PC-3 (cell line): Measurements from ENCODE around the gene KBTBD3. TPM values are rescaled to one million over a fixed set of nuclear protein-coding genes. Genes with fewer than 3 reads are reported as not detected.

Experiments
- ATAC-seq: fragments of 200-7000 bp; cut with Tn5 transposase; 2 replicates; pipeline ENCODE4 v1.9.1; 2020; ENCODE audit warnings: mild to moderate bottlenecking, moderate library complexity
- BruUV-seq: library from RNA; stranded (reverse); fragments of 400-500 nt; replicated peaks from 2 replicates; lab custom pipeline; 2021; lab: Mats Ljungman, UMichigan
- CTCF ChIA-PET: fragments of 300-600 bp; sonication (Branson Sonifier 250); formaldehyde crosslinking; loops from one replicate; lab custom pipeline; 2022; ENCODE audit warnings: antibody characterized with exemption; lab: Charles Lee
- POLR2A ChIA-PET: fragments of 300-600 bp; sonication (Branson Sonifier 250); formaldehyde crosslinking; loops from one replicate; lab custom pipeline; 2022; ENCODE audit warnings: antibody characterized with exemption; ENCODE audit not compliant: unreplicated experiment; lab: Charles Lee
- DNase-seq: peaks from one replicate; pipeline ENCODE4 v3.0.0-alpha.2; 2015
- H2AFZ ChIP-seq: fragments of 300-600 bp; sonication (generic); 2 replicates; pipeline ENCODE4 v1.6.0; 2016; ENCODE audit warnings: antibody characterized with exemption, low read length
- H3F3A ChIP-seq: fragments of 300-600 bp; sonication (generic); one replicate; pipeline ENCODE4 v1.6.0; 2017; ENCODE audit warnings: antibody characterized with exemption, low read length, control low read depth, mild to moderate bottlenecking; ENCODE audit not compliant: unreplicated experiment
- H3K27ac ChIP-seq: fragments of 300-600 bp; sonication (generic); 2 replicates; pipeline ENCODE4 v1.5.1; 2016; ENCODE audit warnings: mild to moderate bottlenecking, low read length
- H3K27me3 ChIP-seq: fragments of 300-600 bp; sonication (generic); 2 replicates; pipeline ENCODE4 v1.6.1; 2016; ENCODE audit warnings: low read length, mixed read lengths
- H3K36me3 ChIP-seq: fragments of 300-600 bp; sonication (generic); 2 replicates; pipeline ENCODE4 v1.6.1; 2016; ENCODE audit warnings: low read depth, mixed run types, low read length, mixed read lengths
- H3K4me1 ChIP-seq: fragments of 300-600 bp; sonication (generic); 2 replicates; pipeline ENCODE4 v1.5.1; 2016; ENCODE audit warnings: low read length; ENCODE audit not compliant: insufficient read depth
- H3K4me2 ChIP-seq: fragments of 300-600 bp; sonication (generic); 2 replicates; pipeline ENCODE4 v1.6.0; 2016; ENCODE audit warnings: low read length
- H3K4me3 ChIP-seq: fragments of 300-600 bp; sonication (generic); 2 replicates; pipeline ENCODE4 v1.5.1; 2016; ENCODE audit warnings: mild to moderate bottlenecking, low read length, mixed read lengths
- H3K79me2 ChIP-seq: fragments of 300-600 bp; sonication (generic); 2 replicates; pipeline ENCODE4 v1.6.1; 2017; ENCODE audit warnings: low read length, mixed read lengths
- H3K9ac ChIP-seq: fragments of 300-600 bp; sonication (generic); 2 replicates; pipeline ENCODE4 v1.6.0; 2016; ENCODE audit warnings: mild to moderate bottlenecking, low read length
- H3K9me2 ChIP-seq: fragments of 300-600 bp; sonication (generic); replicated peaks from 2 replicates; pipeline ENCODE4 v1.6.1; 2016; ENCODE audit warnings: mixed run types, low read length, mixed read lengths
- H3K9me3 ChIP-seq: fragments of 300-600 bp; sonication (generic); 2 replicates; pipeline ENCODE4 v1.6.1; 2016; ENCODE audit warnings: low read length, mixed read lengths
- H4K20me1 ChIP-seq: fragments of 300-600 bp; sonication (generic); 2 replicates; pipeline ENCODE4 v1.6.1; 2016; ENCODE audit warnings: low read length, mixed read lengths
- CTCF ChIP-seq: fragments of 300-600 bp; sonication (generic); conservative IDR thresholded peaks from 2 replicates; pipeline ENCODE4 v1.5.1; 2017; ENCODE audit warnings: antibody characterized with exemption, low read depth, mild to moderate bottlenecking, low read length
- EZH2 ChIP-seq: fragments of 300-600 bp; sonication (generic); IDR thresholded peaks from one replicate; pipeline ENCODE4 v1.6.1; 2017; ENCODE audit warnings: antibody characterized with exemption, mild to moderate bottlenecking, low read length; ENCODE audit not compliant: unreplicated experiment
- EZH2phosphoT487 ChIP-seq: fragments of 300-600 bp; sonication (generic); IDR thresholded peaks from 2 replicates; pipeline ENCODE4 v1.6.1; 2018; ENCODE audit warnings: mild to moderate bottlenecking, antibody characterized with exemption, low read length, borderline replicate concordance
- intact Hi-C: fragments of 100-400 bp; cut with micrococcal nuclease; formaldehyde crosslinking; loops from 2 replicates; pipeline ENCODE4 v1.9.0; 2023
- total RNA-seq: library from RNA; depleted of rRNA; stranded (reverse); fragments of >200 nt; gene quantifications from 2 replicates; pipeline ENCODE4 v1.2.3, GENCODE V29; 2014

Gene KBTBD3
- total RNA-seq, 1 experiment from 2014 or later, result 2.0 TPM

- peak within 1 kb of the TSS; percentile 90 for H3K4me2 ChIP-seq
- no peak for TF ChIP-seq EZH2
- TF ChIP-seq CTCF, result no peak
- TF ChIP-seq EZH2phosphoT487, result no peak
- H3K27ac ChIP-seq, result peak within 1 kb of the TSS; percentile 65
- peaks cover 27% of the 10 kb centered on the region for H3K36me3 ChIP-seq
- DNase-seq (peak; percentile 39), ATAC-seq (peak; percentile 6)
- peaks cover 50% of the 10 kb centered on the region for H3K79me2 ChIP-seq
- ChIA-PET POLR2A (interaction anchor here (0.5 to 0.6 kb wide), 10 partner anchors 9 to 1763 kb away, joined by 3 to 9 read pairs (median 6); no protein-coding TSS in a partner anchor), CTCF (interaction anchor here (0.9 kb wide), 1 partner anchor 215 kb away, joined by 6 read pairs; no protein-coding TSS in a partner anchor)
- peak within 1 kb of the TSS; percentile 97 for H3K9ac ChIP-seq
- intact Hi-C loops, result loop anchor here (1.0 to 5.0 kb wide), 4 partner anchors 56 to 206 kb away; partner anchors contain the start of gene MSANTD4
- H3K4me1 ChIP-seq, result peaks cover 20% of the 10 kb centered on the region
- BruUV-seq, result TSS peak; percentile 52
- H3K9me3 ChIP-seq, result no peaks in the 10 kb centered on the region
- peak within 1 kb of the TSS; percentile 96 for H2AFZ ChIP-seq
- no peaks in the 10 kb centered on the region for H3K27me3 ChIP-seq
- no peaks in the 10 kb centered on the region for H3F3A ChIP-seq
- peaks cover 7% of the 10 kb centered on the region; the same call in 1 of the 2 replicates for H4K20me1 ChIP-seq
- no peaks in the 10 kb centered on the region for H3K9me2 ChIP-seq
- H3K4me3 ChIP-seq, result peak within 1 kb of the TSS; percentile 91
These were observed 685 bp upstream of the KBTBD3 start, which contains the start of gene AASDHPPT for GRCh38 chr11:106077609-106078455. TSS of gene AASDHPPT (plus strand) at chr11:106077662. CDS start at chr11:106077711, 49 bp downstream.

GRCh38 chr11:106076171-106076918, 802 bp downstream of the KBTBD3 start:
- H4K20me1 ChIP-seq, result peaks cover 5% of the 10 kb centered on the region; the same call in 1 of the 2 replicates
- intact Hi-C loops, result loop anchor here (2.0 to 5.0 kb wide), 2 partner anchors 166 to 204 kb away; no protein-coding TSS in a partner anchor

More at GRCh38 chr11:106076171-106076918, 802 bp downstream of the KBTBD3 start:
- peaks cover 20% of the 10 kb centered on the region for H3K4me1 ChIP-seq
- H3K36me3 ChIP-seq, result peaks cover 17% of the 10 kb centered on the region
- no peaks in the 10 kb centered on the region for H3F3A ChIP-seq
- DNase-seq (peak; percentile 17), ATAC-seq (peak; percentile 0)
- H3K9me3 ChIP-seq, result no peaks in the 10 kb centered on the region
- H2AFZ ChIP-seq, result peak overlapping the region; percentile 96
- no peaks in the 10 kb centered on the region for H3K9me2 ChIP-seq
- TF ChIP-seq EZH2phosphoT487, result no peak
- TF ChIP-seq EZH2, result no peak
- TF ChIP-seq CTCF, result no peak
- BruUV-seq, result no TSS peak
- peak overlapping the region; percentile 83 for H3K4me3 ChIP-seq
- H3K27ac ChIP-seq, result no peak overlapping the region
- CTCF ChIA-PET, result interaction anchor here (0.6 to 0.9 kb wide), 2 partner anchors 104 to 213 kb away, joined by 3 to 6 read pairs; no protein-coding TSS in a partner anchor
- peak overlapping the region; percentile 90 for H3K4me2 ChIP-seq
- H3K27me3 ChIP-seq, result no peaks in the 10 kb centered on the region
- H3K79me2 ChIP-seq, result peaks cover 39% of the 10 kb centered on the region
- peak overlapping the region; percentile 43 for H3K9ac ChIP-seq
- POLR2A ChIA-PET, result no interaction called here
